K562 (cell line): ENCODE data around the gene PIK3C2A. TPM values are rescaled to one million over a fixed set of nuclear protein-coding genes. Genes with fewer than 3 reads are reported as not detected.

ENCODE experiments used
- BRD9 ChIP-seq: fragments of 450-650 bp; IDR thresholded peaks from 2 replicates; pipeline ENCODE4 v1.6.1; 2018; ENCODE audit warnings: low read depth; ENCODE audit not compliant: partially characterized antibody
- CBFA2T2 ChIP-seq: fragments of 450-650 bp; conservative IDR thresholded peaks from 2 replicates; pipeline ENCODE4 v1.6.1; 2017; ENCODE audit warnings: mild to moderate bottlenecking
- CC2D1A ChIP-seq: fragments of 450-650 bp; IDR thresholded peaks from 2 replicates; pipeline ENCODE4 v1.6.1; 2017; ENCODE audit warnings: mild to moderate bottlenecking
- CEBPZ ChIP-seq: fragments of 150-350 bp; IDR thresholded peaks from 2 replicates; pipeline ENCODE4 v1.6.1; 2014; ENCODE audit warnings: low read depth, mild to moderate bottlenecking, low read length, borderline replicate concordance
- DEAF1 ChIP-seq: fragments of 450-650 bp; formaldehyde crosslinking; IDR thresholded peaks from 2 replicates; pipeline ENCODE4 v1.4.0; 2020; ENCODE audit warnings: mild to moderate bottlenecking, moderate library complexity
- ETS1 ChIP-seq: conservative IDR thresholded peaks from 2 replicates; pipeline ENCODE4 v1.6.1; 2011; ENCODE audit warnings: low read depth, mild to moderate bottlenecking, low read length; ENCODE audit not compliant: control insufficient read depth
- ETV5 ChIP-seq: sonication (generic); formaldehyde crosslinking; IDR thresholded peaks from 2 replicates; pipeline ENCODE4 v1.4.0; 2020; ENCODE audit warnings: low read depth, mild to moderate bottlenecking, missing genetic modification reagents
- MAFK ChIP-seq: IDR thresholded peaks from 2 replicates; pipeline ENCODE4 v1.6.1; 2011; ENCODE audit warnings: low read length, improper control_type of control experiment
- PHB2 ChIP-seq: fragments of 450-650 bp; IDR thresholded peaks from 2 replicates; pipeline ENCODE4 v1.6.1; 2017; ENCODE audit warnings: low read depth
- STAT5A ChIP-seq: IDR thresholded peaks from 2 replicates; pipeline ENCODE4 v1.6.1; 2012; ENCODE audit warnings: low read length, inconsistent platforms, borderline replicate concordance
- TRIM25 ChIP-seq: fragments of 450-650 bp; IDR thresholded peaks from 2 replicates; pipeline ENCODE4 v1.7.0; 2016; ENCODE audit warnings: borderline replicate concordance
- ZNF146 ChIP-seq: IDR thresholded peaks from one replicate; pipeline ENCODE4 v1.6.1; 2018; ENCODE audit warnings: missing compliant biosample characterization; ENCODE audit not compliant: unreplicated experiment
- polyA plus RNA-seq, 8 experiments: library from polyadenylated mRNA; depleted of rRNA in 4 of 8; stranded (reverse) in 5 of 8; unstranded in 3 of 8; fragments of >200 nt; fragmentation: Nextera tagmentation in 2 of 8; fragmentation: Illumina TruSeq in 1 of 8; extraction: Ambion mirVana in 2 of 8; extraction: Trizol in 1 of 8; gene quantifications; 2 replicates each; pipeline versions ENCODE4 v1.2.1 to v1.2.3, GENCODE V29; 2011 to 2014; ENCODE audit warnings: inconsistent platforms in 1 of 8, missing spikeins in 1 of 8
- total RNA-seq, 7 experiments: library from RNA; depleted of rRNA in 6 of 7; stranded (reverse); fragments of >200 nt in 6 of 7; fragmentation: Illumina TruSeq in 2 of 7; extraction: Trizol in 2 of 7; gene quantifications; 2 replicates each; pipeline versions ENCODE4 v1.2.1 to v1.2.3, GENCODE V29; 2011 to 2021; ENCODE audit warnings: low replicate concordance in 1 of 7
- TF ChIP-seq, protein P1 (sequence below): fragments of 450-650 bp; IDR thresholded peaks from 2 replicates; pipeline ENCODE4 v1.7.1; 2018; ENCODE audit warnings: mild to moderate bottlenecking, low read depth; ENCODE audit not compliant: partially characterized antibody
- TF ChIP-seq, protein P2 (sequence below): sonication (generic); formaldehyde crosslinking; IDR thresholded peaks from 2 replicates; pipeline ENCODE4 v1.8.0; 2023; ENCODE audit warnings: mild to moderate bottlenecking, missing genetic modification reagents

Gene PIK3C2A
- total and polyA plus RNA-seq, 9 of the 15 experiments (the other 6 are each of a cell fraction or from before 2014, with no cell fraction given), result 3.1 to 25.2 (median 15.6) TPM

- TF ChIP-seq DEAF1 (CRISPR knock-in tag), result no peak
- TF ChIP-seq PHB2, result peak; percentile 99
- no peak for TF ChIP-seq TRIM25
- no peak for TF ChIP-seq ETV5 (CRISPR knock-in tag)
- TF ChIP-seq, protein P1, sequence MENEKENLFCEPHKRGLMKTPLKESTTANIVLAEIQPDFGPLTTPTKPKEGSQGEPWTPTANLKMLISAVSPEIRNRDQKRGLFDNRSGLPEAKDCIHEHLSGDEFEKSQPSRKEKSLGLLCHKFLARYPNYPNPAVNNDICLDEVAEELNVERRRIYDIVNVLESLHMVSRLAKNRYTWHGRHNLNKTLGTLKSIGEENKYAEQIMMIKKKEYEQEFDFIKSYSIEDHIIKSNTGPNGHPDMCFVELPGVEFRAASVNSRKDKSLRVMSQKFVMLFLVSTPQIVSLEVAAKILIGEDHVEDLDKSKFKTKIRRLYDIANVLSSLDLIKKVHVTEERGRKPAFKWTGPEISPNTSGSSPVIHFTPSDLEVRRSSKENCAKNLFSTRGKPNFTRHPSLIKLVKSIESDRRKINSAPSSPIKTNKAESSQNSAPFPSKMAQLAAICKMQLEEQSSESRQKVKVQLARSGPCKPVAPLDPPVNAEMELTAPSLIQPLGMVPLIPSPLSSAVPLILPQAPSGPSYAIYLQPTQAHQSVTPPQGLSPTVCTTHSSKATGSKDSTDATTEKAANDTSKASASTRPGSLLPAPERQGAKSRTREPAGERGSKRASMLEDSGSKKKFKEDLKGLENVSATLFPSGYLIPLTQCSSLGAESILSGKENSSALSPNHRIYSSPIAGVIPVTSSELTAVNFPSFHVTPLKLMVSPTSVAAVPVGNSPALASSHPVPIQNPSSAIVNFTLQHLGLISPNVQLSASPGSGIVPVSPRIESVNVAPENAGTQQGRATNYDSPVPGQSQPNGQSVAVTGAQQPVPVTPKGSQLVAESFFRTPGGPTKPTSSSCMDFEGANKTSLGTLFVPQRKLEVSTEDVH, result peak; percentile 62
- peak; percentile 99 for TF ChIP-seq CC2D1A
- no peak for TF ChIP-seq MAFK
- TF ChIP-seq STAT5A, result peak; percentile 97
- no peak for TF ChIP-seq ZNF146
- no peak for TF ChIP-seq CEBPZ
- no peak for TF ChIP-seq ETS1
- TF ChIP-seq, protein P2, sequence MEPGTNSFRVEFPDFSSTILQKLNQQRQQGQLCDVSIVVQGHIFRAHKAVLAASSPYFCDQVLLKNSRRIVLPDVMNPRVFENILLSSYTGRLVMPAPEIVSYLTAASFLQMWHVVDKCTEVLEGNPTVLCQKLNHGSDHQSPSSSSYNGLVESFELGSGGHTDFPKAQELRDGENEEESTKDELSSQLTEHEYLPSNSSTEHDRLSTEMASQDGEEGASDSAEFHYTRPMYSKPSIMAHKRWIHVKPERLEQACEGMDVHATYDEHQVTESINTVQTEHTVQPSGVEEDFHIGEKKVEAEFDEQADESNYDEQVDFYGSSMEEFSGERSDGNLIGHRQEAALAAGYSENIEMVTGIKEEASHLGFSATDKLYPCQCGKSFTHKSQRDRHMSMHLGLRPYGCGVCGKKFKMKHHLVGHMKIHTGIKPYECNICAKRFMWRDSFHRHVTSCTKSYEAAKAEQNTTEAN (CRISPR knock-in tag), result no peak
- peak; percentile 99 for TF ChIP-seq CBFA2T2
- TF ChIP-seq BRD9, result no peak
Observed at GRCh38 chr11:17186932-17187692, 20.7 kb downstream of the PIK3C2A start (continued).
